K562 (cell line): ENCODE results near the gene HEXIM1. TPM values are rescaled to one million over a fixed set of nuclear protein-coding genes. Genes with fewer than 3 reads are reported as not detected.

Source experiments
- ATAC-seq: fragments of 200-7000 bp; cut with Tn5 transposase; 3 replicates; pipeline ENCODE4 v1.9.1; 2020; ENCODE audit warnings: moderate library complexity
- BruUV-seq: library from RNA; stranded (reverse); fragments of 400-500 nt; replicated peaks from 2 replicates; lab custom pipeline; 2021; lab: Mats Ljungman, UMichigan
- CTCF ChIA-PET: fragments of 300-600 bp; formaldehyde crosslinking; extraction: SDS; loops from one replicate; lab custom pipeline; 2021; ENCODE audit warnings: low intra/inter-chr PET ratio; lab: Yijun Ruan, JAX
- POLR2A ChIA-PET: fragments of 300-600, 350-650 bp; sonication (Branson Sonifier 250); formaldehyde crosslinking; extraction: SDS; loops from one replicate; lab custom pipeline; 2021; ENCODE audit warnings: antibody characterized with exemption, inconsistent platforms; lab: Yijun Ruan, JAX
- DNase-seq, 4 experiments: peaks; one replicate each; pipeline versions ENCODE4 v3.0.0 to v3.0.0-alpha.2; 2011 to 2018; ENCODE audit warnings: low spot score in 3 of 4, mixed read lengths in 3 of 4; ENCODE audit errors: extremely low read depth in 1 of 4
- FAIRE-seq: peaks from 2 replicates; lab custom pipeline; 2011; peaks lifted over from hg19 to GRCh38; lab: Jason Lieb, UNC
- H2AFZ ChIP-seq: 2 replicates; pipeline ENCODE4 v1.6.0; 2011; ENCODE audit warnings: low read depth, low read length, control low read depth, inconsistent platforms
- H3K27ac ChIP-seq: fragments of 200-600 bp; 3 replicates; pipeline ENCODE4 v1.8.0; 2011; ENCODE audit warnings: low read depth, mild to moderate bottlenecking, control low read depth, inconsistent platforms, low read length, moderate library complexity, mixed read lengths; ENCODE audit errors: extremely low read depth
- H3K27me3 ChIP-seq, 2 experiments: fragments of 300-600 bp in 1 of 2; 2 replicates in 1 of 2; 3 replicates in 1 of 2; pipeline versions ENCODE4 v1.6.0 to v1.8.0; 2011; ENCODE audit warnings: inconsistent platforms in 2 of 2, low read length in 2 of 2, mild to moderate bottlenecking in 1 of 2, mixed read lengths in 1 of 2, moderate library complexity in 1 of 2; ENCODE audit not compliant: control insufficient read depth in 2 of 2, insufficient read depth in 2 of 2
- H3K36me3 ChIP-seq: fragments of 300-600 bp; 3 replicates; pipeline ENCODE4 v1.8.0; 2011; ENCODE audit warnings: mild to moderate bottlenecking, low read length, inconsistent platforms; ENCODE audit not compliant: control insufficient read depth, insufficient read depth
- H3K4me1 ChIP-seq, 2 experiments: fragments of 200-600 bp in 1 of 2; replicated peaks in 1 of 2; 2 replicates in 1 of 2; 3 replicates in 1 of 2; pipeline versions ENCODE4 v1.5.1 to v1.8.0; 2011; ENCODE audit warnings: inconsistent platforms in 2 of 2, low read length in 2 of 2, mild to moderate bottlenecking in 1 of 2, mixed read lengths in 1 of 2, moderate library complexity in 1 of 2; ENCODE audit not compliant: control insufficient read depth in 2 of 2, insufficient read depth in 2 of 2
- H3K4me2 ChIP-seq: 2 replicates; pipeline ENCODE4 v1.6.1; 2011; ENCODE audit warnings: low read length, control low read depth, inconsistent platforms, mixed read lengths; ENCODE audit not compliant: insufficient read depth
- H3K4me3 ChIP-seq: fragments of 200-600 bp; sonication (generic), shearing (Covaris generic); 2 replicates; pipeline ENCODE4 v1.5.1; 2016; ENCODE audit warnings: control low read depth, inconsistent platforms
- H3K79me2 ChIP-seq: fragments of 200-600 bp; 3 replicates; pipeline ENCODE4 v1.8.0; 2011; ENCODE audit warnings: low read length, inconsistent platforms; ENCODE audit not compliant: control insufficient read depth, insufficient read depth
- H3K9ac ChIP-seq, 2 experiments: 2 replicates each; pipeline versions ENCODE4 v1.6.0 to v1.6.1; 2011; ENCODE audit warnings: low read depth in 2 of 2, low read length in 2 of 2, control low read depth in 1 of 2, inconsistent platforms in 1 of 2, mild to moderate bottlenecking in 1 of 2, mixed read lengths in 1 of 2; ENCODE audit not compliant: insufficient read depth in 1 of 2
- H3K9me1 ChIP-seq: one replicate; pipeline ENCODE4 v1.6.0; 2011; ENCODE audit warnings: inconsistent platforms, mild to moderate bottlenecking, low read length, moderate library complexity; ENCODE audit not compliant: control insufficient read depth, insufficient read depth
- H3K9me3 ChIP-seq: replicated peaks from 2 replicates; pipeline ENCODE4 v1.5.1; 2011; ENCODE audit warnings: low read depth, low read length, inconsistent platforms; ENCODE audit not compliant: control insufficient read depth, insufficient read depth
- H4K20me1 ChIP-seq: replicated peaks from 2 replicates; pipeline ENCODE4 v1.6.1; 2011; ENCODE audit warnings: low read length, inconsistent platforms, mixed read lengths; ENCODE audit not compliant: control insufficient read depth, insufficient read depth
- CHD2 ChIP-seq: IDR thresholded peaks from 2 replicates; pipeline ENCODE4 v1.6.1; 2011; ENCODE audit warnings: low read depth, low read length
- DDX20 ChIP-seq: fragments of 450-650 bp; IDR thresholded peaks from 2 replicates; pipeline ENCODE4 v1.6.1; 2016; ENCODE audit warnings: missing genetic modification characterization, low read depth, mild to moderate bottlenecking, missing compliant biosample characterization, moderate library complexity
- HNRNPL ChIP-seq: fragments of 200-400 bp; formaldehyde crosslinking; IDR thresholded peaks from 2 replicates; pipeline ENCODE4 v1.6.1; 2017; ENCODE audit warnings: low read depth, mild to moderate bottlenecking, low read length
- NFYB ChIP-seq: IDR thresholded peaks from 2 replicates; pipeline ENCODE4 v1.6.1; 2011; ENCODE audit warnings: mild to moderate bottlenecking, moderate library complexity; ENCODE audit not compliant: insufficient read length; ENCODE audit errors: extremely low read depth
- TBP ChIP-seq: optimal IDR thresholded peaks from 2 replicates; pipeline ENCODE3; 2011; ENCODE audit warnings: low read depth, low read length, improper control_type of control experiment
- ZNF589 ChIP-seq: fragments of 200-800 bp; sonication (Bioruptor generic); IDR thresholded peaks from 2 replicates; pipeline ENCODE4 v1.6.1; 2016; ENCODE audit warnings: low read depth, missing genetic modification characterization, missing compliant biosample characterization
- ZNF79 ChIP-seq: fragments of 250-450 bp; sonication (Bioruptor Pico); IDR thresholded peaks from 2 replicates; pipeline ENCODE4 v1.4.0; 2020; ENCODE audit warnings: low read depth, mild to moderate bottlenecking, moderate library complexity
- WGBS: fragments of 100-300 bp; shearing (Covaris generic); methylation state at CpG from one replicate; pipeline ENCODE4 v1.1.6; 2016; ENCODE audit warnings: low coverage, mixed read lengths; ENCODE audit not compliant: insufficient coverage; ENCODE audit errors: missing lambda C conversion rate; 5-methylcytosine and 5-hydroxymethylcytosine counted together
- in situ Hi-C: fragments of 300-500 bp; cut with MboI; formaldehyde crosslinking; loops from 4 replicates; pipeline ENCODE4 v1.15.0; 2018; ENCODE audit warnings: inconsistent platforms, mixed read lengths
- intact Hi-C: fragments of 100-400 bp; cut with micrococcal nuclease; formaldehyde crosslinking; loops from 2 replicates; pipeline ENCODE4 v1.14.2; 2022
- polyA plus RNA-seq, 8 experiments: library from polyadenylated mRNA; depleted of rRNA in 4 of 8; stranded (reverse) in 5 of 8; unstranded in 3 of 8; fragments of >200 nt; fragmentation: Nextera tagmentation in 2 of 8; fragmentation: Illumina TruSeq in 1 of 8; extraction: Ambion mirVana in 2 of 8; extraction: Trizol in 1 of 8; gene quantifications; 2 replicates each; pipeline versions ENCODE4 v1.2.1 to v1.2.3, GENCODE V29; 2011 to 2014; ENCODE audit warnings: inconsistent platforms in 1 of 8, missing spikeins in 1 of 8
- total RNA-seq, 7 experiments: library from RNA; depleted of rRNA in 6 of 7; stranded (reverse); fragments of >200 nt in 6 of 7; fragmentation: Illumina TruSeq in 2 of 7; extraction: Trizol in 2 of 7; gene quantifications; 2 replicates each; pipeline versions ENCODE4 v1.2.1 to v1.2.3, GENCODE V29; 2011 to 2021; ENCODE audit warnings: low replicate concordance in 1 of 7
- TF ChIP-seq, protein P1 (sequence below): fragments of 250-450 bp; sonication (Bioruptor Pico); IDR thresholded peaks from 2 replicates; pipeline ENCODE4 v1.5.0; 2021

The HEXIM1 gene
- total and polyA plus RNA-seq, 9 of the 15 experiments (the other 6 are each of a cell fraction or from before 2014, with no cell fraction given), result 1.4 to 28.3 (median 9.1) TPM

DNA sequence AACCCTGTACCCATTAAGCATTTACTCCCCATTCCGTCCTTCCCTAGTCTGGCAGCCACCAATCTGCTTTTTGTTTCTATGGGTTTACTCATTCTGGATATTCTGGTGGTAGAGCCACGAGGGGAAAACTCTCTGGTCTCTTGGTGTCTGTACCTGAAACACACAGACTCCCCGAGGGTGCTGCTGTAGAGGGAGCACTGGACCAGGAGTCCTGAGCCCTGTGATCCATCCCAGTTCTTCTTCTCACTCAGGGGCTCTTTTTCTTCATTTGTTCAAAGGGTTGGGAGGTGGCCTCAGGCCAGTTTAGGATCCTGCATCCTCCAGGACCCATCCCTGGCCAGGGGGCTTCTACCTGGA, 27.5 kb downstream of the HEXIM1 start:
- no peak for ATAC-seq
- Histone ChIP-seq H3K4me3 (no peak overlapping the region), H3K9ac (no peak overlapping the region), H3K79me2 (no peaks in the 10 kb centered on the region), H3K9me1 (no peaks in the 10 kb centered on the region), H3K9me3 (no peaks in the 10 kb centered on the region), H3K4me1 (peaks cover 2 to 26% of the 10 kb centered on the region in 2 experiments; a peak in 3 of 5 replicates), H3K27ac (no peak overlapping the region), H3K36me3 (no peaks in the 10 kb centered on the region), H3K27me3 (no peaks in the 10 kb centered on the region), H3K4me2 (no peak overlapping the region), H2AFZ (no peak overlapping the region), H4K20me1 (no peaks in the 10 kb centered on the region)
- FAIRE-seq, result no peak
- intact Hi-C loops (no loop called here), in situ Hi-C loops (no loop called here)
- no peak for TF ChIP-seq NFYB
- no peak for TF ChIP-seq ZNF79 (CRISPR knock-in tag)
- TF ChIP-seq HNRNPL, result no peak
- no peak for TF ChIP-seq TBP
- TF ChIP-seq, protein P1, sequence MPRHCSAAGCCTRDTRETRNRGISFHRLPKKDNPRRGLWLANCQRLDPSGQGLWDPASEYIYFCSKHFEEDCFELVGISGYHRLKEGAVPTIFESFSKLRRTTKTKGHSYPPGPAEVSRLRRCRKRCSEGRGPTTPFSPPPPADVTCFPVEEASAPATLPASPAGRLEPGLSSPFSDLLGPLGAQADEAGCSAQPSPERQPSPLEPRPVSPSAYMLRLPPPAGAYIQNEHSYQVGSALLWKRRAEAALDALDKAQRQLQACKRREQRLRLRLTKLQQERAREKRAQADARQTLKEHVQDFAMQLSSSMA (CRISPR knock-in tag), result no peak
- TF ChIP-seq CHD2, result no peak
- no peak for TF ChIP-seq DDX20 (tag)
- no peak for TF ChIP-seq ZNF589
- ChIA-PET POLR2A (interaction anchor here (0.7 to 1.7 kb wide), 5 partner anchors 11 to 92 kb away, joined by 3 to 9 read pairs (median 5); partner anchors contain the start of gene HEXIM1), CTCF (interaction anchor here (0.6 kb wide), 1 partner anchor 95 kb away, joined by 4 read pairs; no protein-coding TSS in a partner anchor)
- no TSS peak for BruUV-seq
- 17% methylated on average over 3 of the region's 3 CpGs for WGBS
- peak in 1 of 4 experiments; percentile 4 for DNase-seq
